Liver (tissue), 9 donors: ENCODE measurements around the gene KRTAP29-1. TPM values are rescaled to one million over a fixed set of nuclear protein-coding genes. Genes with fewer than 3 reads are reported as not detected.

Experiments used
- DNase-seq: peaks from one replicate; pipeline ENCODE4 v3.0.0-alpha.2; 2017; ENCODE audit warnings: low spot score
- H3K27ac ChIP-seq, 2 donors: one replicate each; pipeline ENCODE4 v1.7.0; 2013; ENCODE audit warnings: inconsistent platforms in 2 of 2, low read length in 2 of 2, control low read depth in 1 of 2, low read depth in 1 of 2, mild to moderate bottlenecking in 1 of 2
- H3K27me3 ChIP-seq, 4 donors: one replicate each; pipeline versions ENCODE4 v1.6.1 to v1.7.0; 2013; ENCODE audit warnings: low read length in 3 of 4, inconsistent platforms in 1 of 4, mild to moderate bottlenecking in 1 of 4, moderate library complexity in 1 of 4; ENCODE audit not compliant: control insufficient read depth in 4 of 4, insufficient read depth in 4 of 4
- H3K36me3 ChIP-seq, 4 donors: one replicate each; pipeline versions ENCODE4 v1.6.1 to v1.7.0; 2013; ENCODE audit warnings: low read length in 3 of 4, mild to moderate bottlenecking in 3 of 4, low read depth in 1 of 4, moderate library complexity in 1 of 4; ENCODE audit not compliant: control insufficient read depth in 4 of 4, insufficient read depth in 3 of 4
- H3K4me1 ChIP-seq, 4 donors: one replicate each; pipeline versions ENCODE4 v1.6.1 to v1.7.0; 2013; ENCODE audit warnings: low read length in 3 of 4, mild to moderate bottlenecking in 3 of 4, moderate library complexity in 1 of 4; ENCODE audit not compliant: control insufficient read depth in 4 of 4, insufficient read depth in 4 of 4
- H3K4me3 ChIP-seq, 3 donors: one replicate each; pipeline versions ENCODE4 v1.6.1 to v1.7.0; 2013; ENCODE audit warnings: low read length in 3 of 3, control low read depth in 1 of 3, low read depth in 1 of 3, mild to moderate bottlenecking in 1 of 3
- H3K9ac ChIP-seq, 2 donors: one replicate each; pipeline ENCODE4 v1.7.0; 2013; ENCODE audit warnings: low read length in 2 of 2, mild to moderate bottlenecking in 2 of 2, moderate library complexity in 2 of 2, control low read depth in 1 of 2, low read depth in 1 of 2
- H3K9me3 ChIP-seq, 4 donors: one replicate each; pipeline versions ENCODE4 v1.6.1 to v1.7.0; 2013; ENCODE audit warnings: low read length in 3 of 4; ENCODE audit not compliant: control insufficient read depth in 4 of 4
- ATF3 ChIP-seq: IDR thresholded peaks from 2 replicates; pipeline ENCODE4 v1.6.1; 2016; ENCODE audit warnings: antibody characterized with exemption
- CTCF ChIP-seq: fragments of 150-350 bp; IDR thresholded peaks from 2 replicates; pipeline ENCODE4 v1.5.1; 2017; ENCODE audit warnings: improper control_type of control experiment, low read depth, low read length; ENCODE audit not compliant: missing input control
- EGR1 ChIP-seq, 2 donors: IDR thresholded peaks; 2 replicates each; pipeline ENCODE4 v1.6.1; 2016 to 2018; ENCODE audit warnings: antibody characterized with exemption in 2 of 2, low read depth in 2 of 2
- FOXA1 ChIP-seq: IDR thresholded peaks from 2 replicates; pipeline ENCODE4 v1.6.1; 2016; ENCODE audit warnings: antibody characterized with exemption
- FOXA2 ChIP-seq: IDR thresholded peaks from 2 replicates; pipeline ENCODE4 v1.6.1; 2016; ENCODE audit warnings: antibody characterized with exemption
- GABPA ChIP-seq, 2 donors: IDR thresholded peaks in 1 of 2; conservative IDR thresholded peaks in 1 of 2; 2 replicates each; pipeline ENCODE4 v1.6.1; 2016; ENCODE audit warnings: antibody characterized with exemption in 2 of 2, mild to moderate bottlenecking in 1 of 2, moderate library complexity in 1 of 2
- HNF4A ChIP-seq, 2 donors: conservative IDR thresholded peaks; 2 replicates each; pipeline ENCODE4 v1.6.1; 2016; ENCODE audit warnings: antibody characterized with exemption in 2 of 2, mild to moderate bottlenecking in 2 of 2
- HNF4G ChIP-seq: IDR thresholded peaks from 2 replicates; pipeline ENCODE4 v1.6.1; 2016; ENCODE audit warnings: antibody characterized with exemption
- JUND ChIP-seq, 2 donors: IDR thresholded peaks; 2 replicates each; pipeline ENCODE4 v1.6.1; 2016; ENCODE audit warnings: antibody characterized with exemption in 2 of 2
- MAX ChIP-seq: IDR thresholded peaks from 2 replicates; pipeline ENCODE4 v1.6.1; 2016; ENCODE audit warnings: antibody characterized with exemption
- NR2F2 ChIP-seq: IDR thresholded peaks from 2 replicates; pipeline ENCODE4 v1.6.1; 2016; ENCODE audit warnings: antibody characterized with exemption
- RAD21 ChIP-seq, 2 donors: IDR thresholded peaks; 2 replicates each; pipeline ENCODE4 v1.6.1; 2016; ENCODE audit warnings: antibody characterized with exemption in 2 of 2, mild to moderate bottlenecking in 2 of 2
- REST ChIP-seq: IDR thresholded peaks from 2 replicates; pipeline ENCODE4 v1.6.1; 2016; ENCODE audit warnings: antibody characterized with exemption, mild to moderate bottlenecking
- RXRA ChIP-seq, 2 donors: IDR thresholded peaks; 2 replicates each; pipeline ENCODE4 v1.6.1; 2017 to 2018; ENCODE audit warnings: antibody characterized with exemption in 2 of 2, mild to moderate bottlenecking in 1 of 2
- SP1 ChIP-seq: IDR thresholded peaks from 2 replicates; pipeline ENCODE4 v1.6.1; 2018; ENCODE audit warnings: antibody characterized with exemption, mild to moderate bottlenecking
- TAF1 ChIP-seq: conservative IDR thresholded peaks from 2 replicates; pipeline ENCODE4 v1.6.1; 2016; ENCODE audit warnings: antibody characterized with exemption, mild to moderate bottlenecking
- YY1 ChIP-seq: IDR thresholded peaks from 2 replicates; pipeline ENCODE4 v1.6.1; 2016; ENCODE audit warnings: antibody characterized with exemption, mild to moderate bottlenecking
- ZBTB33 ChIP-seq: IDR thresholded peaks from 2 replicates; pipeline ENCODE4 v1.6.1; 2016; ENCODE audit warnings: antibody characterized with exemption
- WGBS: extraction: QIAGEN DNeasy Blood & Tissue Kit; methylation state at CpG from one replicate; pipeline ENCODE4 v1.1.7; 2013; 5-methylcytosine and 5-hydroxymethylcytosine counted together
- polyA plus RNA-seq, 2 donors: library from polyadenylated mRNA; stranded (reverse) in 1 of 2; unstranded in 1 of 2; fragments of 200-250 nt in 1 of 2; fragments of >200 nt in 1 of 2; fragmentation: Nextera tagmentation in 1 of 2; extraction: Ambion mirVana in 1 of 2; gene quantifications; one replicate each; pipeline versions ENCODE4 v1.2.1 to v1.2.3, GENCODE V29; 2013 to 2015
- total RNA-seq, 2 donors: library from RNA; depleted of rRNA; stranded (reverse); fragments of >200 nt; gene quantifications; one replicate each; pipeline ENCODE4 v1.2.3, GENCODE V29; 2014
- donor health status: healthy.
- donor health status: healthy.
- donor health status: healthy.
- donor health status: healthy.
- donor health status: healthy.

Gene KRTAP29-1
- total and polyA plus RNA-seq, 4 donors = not detected

- peaks cover 0 to 5% (median under 1%) of the 10 kb centered on the region in 4 donors for H3K9me3 ChIP-seq
- no peak overlapping the region for H3K4me3 ChIP-seq
- TF ChIP-seq RXRA (IDR thresholded peaks at IDR 0.05) = no peak
- no peak for TF ChIP-seq REST
- no peak for TF ChIP-seq YY1
- TF ChIP-seq JUND (IDR thresholded peaks at IDR 0.05) = no peak
- no peak for TF ChIP-seq SP1
- TF ChIP-seq EGR1 (IDR thresholded peaks at IDR 0.05; ENCODE audit: low read depth in 2 of 2) = no peak
- no peak for TF ChIP-seq CTCF
- no peak for TF ChIP-seq RAD21 (IDR thresholded peaks at IDR 0.05)
- TF ChIP-seq TAF1 = no peak
- TF ChIP-seq HNF4A (conservative IDR thresholded peaks at IDR 0.05) = no peak
- TF ChIP-seq HNF4G = no peak
- no peak for TF ChIP-seq ZBTB33
- no peak for TF ChIP-seq GABPA (IDR thresholded peaks at IDR 0.05 in 1 of 2, conservative IDR thresholded peaks at IDR 0.05 in 1 of 2)
- TF ChIP-seq FOXA1 = no peak
- TF ChIP-seq ATF3 = no peak
- no peak for TF ChIP-seq MAX
- no peak for TF ChIP-seq FOXA2
- no peak for TF ChIP-seq NR2F2
- no peak for DNase-seq
- 90% methylated on average over 11 of the region's 11 CpGs for whole genome bisulfite sequencing
- H3K9ac ChIP-seq = no peak overlapping the region
- no peaks in the 10 kb centered on the region for H3K4me1 ChIP-seq
- H3K27ac ChIP-seq = no peak overlapping the region
- no peaks in the 10 kb centered on the region for H3K36me3 ChIP-seq
- no peaks in the 10 kb centered on the region for H3K27me3 ChIP-seq
These were observed 20.5 kb upstream of the KRTAP29-1 start for GRCh38 chr17:41322903-41323895.
